ENCODE data around the gene PPP6R2.
A peak's percentile ranks its signal among the peaks of the same experiment; 100 is the strongest.

PPP6R2 gene

GRCh38 chr22:50342651-50343540 lies at the start of gene PPP6R2:
PPP6R2 (plus strand) TSS chr22:50343327; CDS start chr22:50393909, 50,582 bp downstream.
- TF ChIP-seq CTCF (IDR thresholded peaks at IDR 0.05; ENCODE audit: low read depth, low read length): no peak
- DNase-seq (ENCODE audit: low read depth, low spot score): peak; percentile 56

GRCh38 chr22:50293441-50294318 lies 49.4 kb upstream of the PPP6R2 start:
- TF ChIP-seq CTCF (IDR thresholded peaks at IDR 0.05; ENCODE audit: low read depth, low read length): no peak
- peak; percentile 65 for DNase-seq (ENCODE audit: low read depth, low spot score)
- no peak overlapping the region for H3K4me3 ChIP-seq (ENCODE audit: low read depth, low read length)
- in situ Hi-C loops (cut with HindIII; ENCODE audit: low sequenced_read_pairs): no loop called here

More at GRCh38 chr22:50342651-50343540, at the start of gene PPP6R2:
- in situ Hi-C loops (cut with HindIII; ENCODE audit: low sequenced_read_pairs): no loop called here
- peak within 1 kb of the TSS; percentile 59 for H3K4me3 ChIP-seq (ENCODE audit: low read depth, low read length)

GRCh38 chr22:50294319-50294656 lies 48.8 kb upstream of the PPP6R2 start:
- no peak overlapping the region for H3K4me3 ChIP-seq (ENCODE audit: low read depth, low read length)
- no peak for TF ChIP-seq CTCF (IDR thresholded peaks at IDR 0.05; ENCODE audit: low read depth, low read length)
- in situ Hi-C loops (cut with HindIII; ENCODE audit: low sequenced_read_pairs): no loop called here
- no peak for DNase-seq (ENCODE audit: low read depth, low spot score)

GRCh38 chr22:50296658-50297490 lies 46.3 kb upstream of the PPP6R2 start:
- no peak overlapping the region for H3K4me3 ChIP-seq (ENCODE audit: low read depth, low read length)
- no peak for DNase-seq (ENCODE audit: low read depth, low spot score)
- in situ Hi-C loops (cut with HindIII; ENCODE audit: low sequenced_read_pairs): no loop called here
- TF ChIP-seq CTCF (IDR thresholded peaks at IDR 0.05; ENCODE audit: low read depth, low read length): no peak

- in situ Hi-C loops (cut with HindIII; ENCODE audit: low sequenced_read_pairs): no loop called here
- TF ChIP-seq CTCF (IDR thresholded peaks at IDR 0.05; ENCODE audit: low read depth, low read length): no peak
- no peak for DNase-seq (ENCODE audit: low read depth, low spot score)
- no peak overlapping the region for H3K4me3 ChIP-seq (ENCODE audit: low read depth, low read length)
These were observed 45.4 kb upstream of the PPP6R2 start for GRCh38 chr22:50297510-50298265.
